IPS-NIHi7 (cell line): ENCODE results near the gene NFIB.
A peak's percentile ranks its signal among the peaks of the same experiment; 100 is the strongest.

Source experiments
- DNase-seq: peaks from one replicate; pipeline ENCODE4 v3.0.0; 2012; ENCODE audit warnings: mixed read lengths; ENCODE audit errors: extremely low spot score

Gene NFIB

DNA sequence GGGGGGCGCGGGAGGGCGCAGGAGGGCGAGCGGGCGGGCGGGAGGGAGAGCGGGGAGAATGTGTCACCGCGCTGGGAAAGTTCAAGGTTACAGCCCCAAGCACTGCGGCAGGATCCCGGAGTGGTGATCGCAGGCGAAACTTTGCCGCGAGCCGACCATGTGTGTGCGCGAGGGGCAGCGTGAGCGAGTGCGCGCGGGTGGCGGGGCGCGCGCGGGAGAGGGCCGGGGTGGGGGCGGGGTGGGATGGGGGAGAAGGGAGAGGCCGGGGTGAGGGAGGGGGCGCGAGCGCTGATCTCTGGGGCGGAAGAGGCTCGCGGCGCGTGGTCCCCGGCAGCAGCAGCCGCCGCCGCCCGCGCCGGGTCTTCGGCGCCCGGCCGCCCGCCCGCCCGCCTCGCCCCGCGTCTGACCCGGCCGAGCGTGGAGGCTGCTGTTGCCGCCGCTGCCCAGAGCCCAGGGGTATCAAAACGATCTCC, at the start of gene NFIB:
TSS of gene NFIB (minus strand) at position 191 of the 473 bp plus-strand sequence. CDS start 630 bp downstream, outside the sequence.
- DNase-seq: peak; percentile 44

DNA sequence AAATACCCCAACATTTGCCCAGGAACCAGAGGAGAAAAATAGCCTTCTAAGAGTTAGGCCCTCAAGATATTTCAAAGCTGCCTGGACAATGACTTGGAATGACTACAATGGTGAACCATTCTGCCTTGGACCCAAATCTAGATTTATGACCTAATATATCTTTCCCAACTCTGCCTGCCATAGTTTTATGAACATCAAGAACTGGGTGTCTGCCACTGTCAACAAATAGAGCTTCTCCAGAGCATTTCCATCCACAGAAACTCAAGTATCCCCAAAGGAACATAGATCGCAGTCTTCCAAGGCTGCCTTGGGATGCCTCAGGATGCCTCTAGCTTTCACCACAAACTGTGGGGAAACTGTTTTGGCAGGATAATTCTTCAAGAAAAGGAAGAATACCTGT, 48.2 kb upstream of the NFIB start:
- DNase-seq: no peak

DNA sequence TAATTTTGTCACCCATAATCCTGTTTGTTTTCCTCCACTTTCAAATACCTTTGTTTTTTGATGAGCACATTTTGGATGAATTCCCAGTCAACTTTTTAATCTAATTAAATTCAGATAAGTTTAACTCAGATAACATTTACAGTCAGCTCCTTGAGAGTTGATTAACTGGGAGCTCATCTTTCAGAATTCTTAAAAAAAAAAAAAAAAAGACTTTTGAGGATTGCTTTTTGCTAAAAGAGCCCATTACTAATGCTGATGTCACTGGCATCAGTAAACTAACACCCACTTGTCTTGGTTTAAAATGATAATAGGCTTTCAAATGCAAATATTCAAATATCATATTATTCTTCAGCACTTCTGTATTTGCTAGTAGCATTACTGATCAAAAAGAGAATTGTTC, 47.1 kb upstream of the NFIB start:
- no peak for DNase-seq

DNA sequence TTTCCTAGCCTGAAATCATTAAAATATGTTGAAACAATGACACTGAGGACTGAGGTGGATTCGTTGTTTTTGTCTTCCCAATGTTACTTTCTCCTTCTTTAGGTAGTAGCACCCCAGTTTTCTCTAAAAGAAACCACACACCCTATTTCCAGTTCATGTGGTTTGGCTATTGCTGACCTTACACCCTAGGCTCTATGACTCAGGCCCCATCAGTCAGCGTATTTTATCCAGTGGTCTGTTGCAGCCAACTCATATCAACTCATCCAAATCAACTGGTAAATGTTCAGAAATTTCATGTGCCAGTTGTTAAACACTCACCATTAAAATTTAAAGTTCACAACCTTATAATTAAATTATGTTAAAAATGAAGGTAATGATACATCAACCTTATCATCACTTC, 44.6 kb upstream of the NFIB start:
- DNase-seq: no peak

DNA sequence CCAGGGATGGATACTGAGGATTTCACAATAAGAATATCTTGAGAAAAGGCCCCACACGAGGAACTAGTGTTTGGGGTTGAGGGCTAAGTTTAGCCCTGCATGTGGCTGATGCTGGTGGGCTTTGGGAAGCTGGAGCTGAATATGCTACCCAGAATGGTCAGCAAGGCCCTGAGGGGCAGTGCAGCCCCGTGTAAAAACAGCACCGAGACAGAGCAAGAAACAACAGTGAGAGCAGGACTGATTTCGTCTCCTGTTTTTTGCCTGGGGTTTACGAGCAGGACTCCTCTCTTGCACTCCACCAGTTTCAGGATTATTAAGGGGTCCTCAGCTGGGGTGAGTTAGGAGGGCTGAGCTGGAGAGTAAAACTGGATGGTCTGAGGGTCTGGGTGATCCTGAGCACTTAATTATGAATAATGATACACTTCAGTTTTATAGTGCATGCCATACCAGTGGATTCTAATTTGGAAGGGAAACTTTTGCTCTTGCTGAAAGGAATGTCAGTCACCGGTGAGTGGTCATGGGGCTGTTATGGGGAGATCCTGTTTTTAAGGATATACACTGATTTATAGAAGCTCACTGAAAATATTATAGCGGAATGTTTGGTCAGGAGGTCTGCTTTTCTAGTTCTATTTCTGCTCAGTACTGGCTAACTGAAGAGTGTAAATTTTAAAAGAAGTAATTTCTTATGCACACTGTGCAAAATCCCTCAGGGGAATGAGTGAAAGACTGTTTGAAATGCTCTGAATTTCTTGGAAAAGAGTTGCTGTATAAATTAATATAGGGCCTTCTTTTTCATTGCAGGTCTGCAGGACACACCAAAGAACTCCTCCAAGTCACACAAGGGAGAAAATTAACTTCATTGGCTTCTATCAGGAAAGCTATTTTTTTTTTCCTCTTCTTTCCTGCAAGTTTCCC, 42.7 kb upstream of the NFIB start:
- DNase-seq: peak; percentile 14

DNA sequence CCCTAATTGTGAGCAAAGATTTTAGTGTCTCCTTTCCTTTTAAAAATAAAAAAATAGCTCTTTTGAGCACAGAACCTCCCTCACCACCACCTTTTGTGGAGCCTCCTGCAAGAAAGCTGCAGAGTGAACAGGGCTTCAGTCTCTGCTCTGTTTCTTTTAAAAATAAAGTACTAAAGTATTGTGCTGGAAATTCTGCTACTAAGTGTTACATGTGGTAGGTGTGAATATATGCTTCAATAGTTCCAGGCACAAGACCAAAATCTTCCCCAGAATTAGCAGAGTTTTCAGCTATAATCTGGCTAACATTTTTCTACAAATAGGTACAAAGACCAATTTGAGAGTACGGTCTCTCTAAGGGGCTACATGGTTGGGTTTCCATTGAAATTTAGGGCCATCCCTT, 40.3 kb upstream of the NFIB start:
- no peak for DNase-seq

DNA sequence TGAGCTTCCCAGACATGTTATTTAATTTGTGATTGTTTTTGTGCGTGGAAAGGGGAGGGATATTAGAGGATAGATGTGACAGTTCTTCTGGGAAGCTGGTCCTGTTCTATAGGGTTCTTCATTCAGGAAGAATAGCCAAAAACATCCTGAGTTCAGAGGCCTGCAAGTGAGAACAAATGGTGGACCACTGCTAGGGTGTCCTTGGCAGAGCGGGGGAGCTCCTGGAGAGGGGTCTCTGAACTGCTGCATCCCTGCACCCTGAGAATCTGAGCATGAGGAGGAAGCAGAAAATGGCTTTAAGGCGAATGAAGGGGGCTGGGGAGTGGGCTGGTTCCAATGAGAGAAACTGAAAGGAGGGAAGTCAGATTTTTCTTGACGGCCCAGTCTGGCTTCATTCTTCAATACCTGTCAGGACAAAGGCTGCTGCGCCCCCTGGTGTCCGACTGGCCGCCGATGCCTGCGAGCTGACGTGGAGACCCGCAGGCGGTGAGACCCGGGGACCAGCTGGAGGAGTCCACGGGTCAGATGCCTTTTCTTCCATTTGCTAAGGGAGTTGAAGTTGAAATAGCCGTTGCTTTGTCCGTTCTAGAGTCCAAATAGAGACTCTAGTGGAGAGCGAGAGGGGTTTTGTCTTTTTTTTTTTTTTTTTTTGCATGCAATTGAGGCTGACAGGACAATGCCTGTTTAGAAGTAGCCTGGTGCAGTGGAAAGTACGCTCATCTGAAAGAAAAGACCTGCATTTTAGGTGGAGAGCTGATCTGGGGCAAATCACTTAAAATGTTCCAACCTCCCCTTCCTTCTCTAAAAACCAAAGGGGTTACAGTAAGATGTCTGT, 39.5 kb upstream of the NFIB start:
- DNase-seq: peak; percentile 91

DNA sequence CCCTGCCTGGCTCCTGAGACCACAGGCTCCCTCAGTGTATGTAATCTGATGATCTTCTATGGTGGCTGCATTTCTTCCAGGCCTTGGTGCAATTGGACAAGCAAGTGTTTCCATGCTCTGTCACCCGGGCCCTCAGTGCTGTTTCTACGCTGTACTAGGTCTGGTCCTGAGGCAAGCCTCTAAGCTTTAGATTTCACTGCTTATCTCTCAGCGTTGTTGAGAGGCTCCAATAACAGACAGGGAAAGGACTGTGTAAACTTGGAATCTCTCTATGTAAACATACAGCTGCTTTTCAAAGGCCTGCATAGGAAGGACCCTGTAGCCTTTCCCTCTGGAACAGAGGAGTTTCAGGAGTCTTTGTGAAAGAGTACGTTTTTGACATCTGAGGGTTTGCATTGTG, 38.6 kb upstream of the NFIB start:
- no peak for DNase-seq

DNA sequence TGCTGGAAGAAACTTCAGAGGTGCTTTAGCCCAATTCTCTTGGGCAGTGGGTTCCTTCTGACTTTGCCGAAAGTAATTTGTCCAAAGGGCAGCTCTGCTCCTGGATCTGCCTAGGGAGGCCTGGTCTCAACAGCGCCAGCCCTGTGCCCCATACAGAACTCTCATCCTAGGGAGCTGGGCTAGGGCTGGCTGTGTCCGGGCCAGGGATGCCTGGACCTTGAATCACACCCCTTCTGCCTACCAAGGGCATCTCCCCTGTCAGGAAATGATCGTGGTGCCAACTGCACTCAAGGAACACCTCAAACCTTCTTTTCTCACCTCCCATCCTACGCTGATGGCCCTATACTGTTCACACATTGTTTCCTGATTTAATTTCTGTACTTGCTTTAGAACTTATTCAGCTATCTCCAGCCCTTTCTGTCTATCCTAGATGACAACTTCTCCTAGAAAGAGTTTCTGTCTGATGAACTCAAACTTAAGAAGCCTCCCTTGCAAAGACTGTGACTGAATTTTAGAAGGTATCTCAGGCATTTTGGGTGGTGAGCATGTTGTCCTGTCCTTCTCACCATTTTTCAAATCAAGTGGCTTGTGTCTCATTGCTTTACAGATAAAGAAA, 37.4 kb upstream of the NFIB start:
- DNase-seq: no peak

DNA sequence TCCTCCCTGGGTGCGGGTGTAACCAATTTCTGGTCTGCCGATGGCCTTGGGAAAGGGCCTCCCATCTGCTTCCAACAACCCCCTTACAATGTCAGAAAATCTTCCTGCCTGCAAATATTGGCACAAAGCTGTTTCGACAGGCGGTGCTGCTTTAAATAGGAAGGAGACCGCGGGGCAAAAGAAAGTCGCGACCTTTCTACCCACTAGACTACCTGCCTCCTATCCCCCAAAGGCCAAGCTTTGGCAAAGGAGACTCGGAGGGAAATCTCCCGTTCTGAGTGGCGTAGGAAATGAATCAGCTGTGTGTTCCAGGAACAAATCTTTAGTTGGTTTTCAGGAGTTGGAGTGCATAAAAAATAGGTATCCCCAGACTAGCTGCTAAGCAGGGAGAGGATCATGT, 36.8 kb upstream of the NFIB start:
- no peak for DNase-seq

DNA sequence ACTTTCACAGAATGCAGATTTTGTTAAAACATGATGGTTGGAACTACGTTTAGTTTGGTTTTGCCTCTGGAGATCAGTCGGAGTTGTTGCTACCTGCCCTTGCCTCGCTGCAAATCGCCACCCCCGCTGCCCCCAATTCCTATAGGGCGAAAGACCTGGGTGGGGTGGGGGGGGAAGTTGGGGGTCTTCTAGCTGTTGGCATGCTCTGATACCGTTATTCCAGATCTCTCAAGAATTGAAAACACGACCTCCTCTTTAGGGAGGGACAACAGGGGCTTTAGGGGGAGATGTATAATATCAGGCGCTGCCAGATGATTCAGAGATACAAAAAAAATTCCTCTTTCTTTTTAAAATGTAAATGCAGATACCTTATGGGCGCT, 36.4 kb upstream of the NFIB start:
- DNase-seq: no peak

DNA sequence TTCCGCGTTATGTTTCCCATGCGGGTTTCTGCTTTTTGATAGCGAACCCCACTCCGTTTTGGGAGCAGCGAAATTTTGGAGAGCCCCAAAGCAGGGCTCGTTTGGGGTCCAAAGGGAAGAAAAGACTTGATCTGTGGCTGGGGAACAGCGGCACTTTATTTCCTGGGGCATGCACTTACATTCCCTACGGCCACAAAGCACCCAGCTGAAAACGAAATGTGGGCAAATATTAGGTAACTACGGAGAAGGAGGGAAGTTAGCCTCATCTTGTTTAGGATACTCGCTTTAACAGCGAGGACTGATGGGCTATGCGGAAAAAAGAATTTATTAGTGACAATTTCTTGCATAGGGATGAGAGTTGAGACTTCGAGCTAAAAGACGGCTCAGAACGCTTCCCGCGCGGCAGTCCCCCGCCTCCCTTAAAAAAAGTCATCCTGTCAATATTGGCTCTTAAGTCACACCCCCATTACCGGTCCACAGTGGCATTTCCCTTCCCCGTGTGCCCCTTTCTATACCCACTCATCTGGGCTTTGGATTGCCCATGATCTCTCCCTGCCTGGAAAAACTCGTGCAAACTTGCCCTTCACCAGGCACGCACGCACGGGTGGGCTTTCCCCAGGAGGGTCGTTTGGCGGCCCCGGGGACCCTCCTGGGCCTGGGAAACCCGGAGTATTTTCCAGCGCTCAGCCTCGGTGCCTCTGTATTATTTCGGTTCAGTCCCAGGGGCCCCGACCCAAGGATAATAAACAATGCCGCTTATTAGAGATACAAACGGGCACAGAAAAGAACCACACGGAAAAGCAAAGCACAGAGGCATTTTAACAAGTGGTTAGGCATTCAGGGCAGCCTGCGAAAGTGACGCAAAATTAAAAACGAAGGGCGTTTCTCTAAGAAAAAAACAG, 35.8 kb upstream of the NFIB start:
- DNase-seq: no peak

DNA sequence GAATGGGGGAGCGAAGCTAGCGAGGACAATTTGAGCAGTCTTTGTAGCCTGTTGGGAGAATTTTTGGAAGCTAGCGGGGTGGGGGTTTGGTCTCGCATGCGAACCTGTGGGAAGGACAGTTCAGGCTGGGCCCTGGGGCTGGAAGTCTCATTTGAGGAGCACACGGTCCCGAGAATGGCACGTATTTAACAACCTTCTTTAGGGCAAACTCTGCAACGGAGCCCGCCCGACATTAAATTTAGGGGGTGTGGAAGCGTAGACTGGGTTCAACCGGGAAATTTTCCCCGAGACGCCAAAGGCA, 35.2 kb upstream of the NFIB start:
- DNase-seq: no peak

DNA sequence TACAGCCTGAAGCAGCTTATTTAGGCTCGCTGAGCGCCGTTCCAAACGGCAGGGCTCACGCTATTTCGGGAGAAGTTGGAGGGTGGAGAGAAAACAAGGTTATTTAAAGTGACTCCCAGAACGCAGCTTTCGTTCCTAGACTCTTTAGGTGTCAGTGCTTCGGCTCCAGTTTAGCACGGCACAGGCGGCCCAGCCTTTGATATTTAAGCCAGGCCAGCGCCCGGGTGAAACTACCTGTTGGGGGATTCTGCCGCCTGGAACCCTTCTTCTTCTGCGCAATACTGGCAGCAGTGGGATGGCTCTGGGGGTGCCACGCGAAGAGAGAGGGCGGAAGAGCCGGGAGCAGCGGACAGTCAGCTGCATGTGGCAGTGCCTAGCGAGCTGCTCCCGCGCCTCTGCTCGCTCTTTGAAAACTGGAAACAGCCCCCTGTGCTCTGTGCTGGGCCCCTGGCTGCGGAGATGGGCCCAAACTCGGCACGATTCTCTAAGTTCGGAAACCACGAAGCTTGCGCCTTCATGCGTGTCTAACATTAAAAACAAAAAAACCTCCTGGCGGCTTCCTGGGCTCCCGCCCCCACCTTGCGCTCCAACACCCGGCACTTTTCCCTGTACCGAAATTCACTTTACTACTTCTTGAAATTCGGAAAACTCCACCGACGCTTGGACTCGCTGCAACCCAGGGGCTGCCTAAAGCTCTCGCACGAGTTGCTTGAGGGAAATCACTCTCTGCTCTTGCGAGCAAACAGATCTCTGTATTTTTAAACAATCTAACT, 34.6 kb upstream of the NFIB start:
- DNase-seq: peak; percentile 22

DNA sequence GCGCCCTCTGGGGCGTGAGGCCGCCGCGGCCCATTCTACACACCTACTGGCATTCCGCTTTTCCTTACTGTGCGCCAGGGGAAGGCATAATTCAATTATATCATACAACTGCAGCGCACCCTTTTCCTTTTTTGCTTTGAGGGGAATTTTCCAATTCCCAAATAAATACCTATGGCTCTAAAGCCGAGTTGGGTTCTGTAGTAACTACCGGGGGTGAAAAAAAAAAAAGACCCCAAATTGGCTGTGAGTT, 34.1 kb upstream of the NFIB start:
- DNase-seq: no peak

DNA sequence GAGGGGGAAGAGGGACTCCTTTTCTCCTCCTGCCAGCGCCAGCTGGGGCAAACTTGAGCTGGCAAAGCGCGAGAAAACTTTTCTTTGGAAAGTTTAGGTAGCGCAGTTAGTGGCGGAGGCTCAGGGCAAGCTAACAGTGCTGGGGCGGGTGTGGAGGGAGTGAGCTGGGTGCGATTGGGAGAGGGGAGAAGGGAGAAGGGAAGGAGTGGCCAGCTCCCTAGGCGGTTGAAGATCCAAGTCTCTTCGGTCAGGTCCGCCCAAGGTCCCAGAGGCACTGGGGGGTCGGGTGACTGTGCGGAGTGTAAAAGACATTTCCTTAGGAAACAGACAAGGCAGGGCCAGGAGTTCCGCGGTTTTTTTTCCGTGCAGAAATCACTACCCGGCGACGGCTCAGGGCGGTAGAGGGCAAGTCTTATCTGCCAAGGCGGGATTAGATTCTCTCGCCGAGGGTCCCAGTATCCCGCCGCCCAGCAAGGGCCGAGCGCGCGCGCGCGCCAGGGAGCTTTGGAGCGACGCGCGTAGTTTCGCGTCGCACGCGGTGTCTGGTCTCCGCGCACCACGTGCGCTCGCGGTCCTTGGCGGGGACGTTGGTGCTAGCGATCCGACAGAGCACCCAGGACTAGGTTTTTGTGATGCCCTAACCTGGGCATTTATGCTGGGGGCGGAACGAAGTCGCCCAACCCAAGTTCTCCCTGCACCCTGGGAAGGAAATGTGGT, 33.6 kb upstream of the NFIB start:
- peak; percentile 44 for DNase-seq

DNA sequence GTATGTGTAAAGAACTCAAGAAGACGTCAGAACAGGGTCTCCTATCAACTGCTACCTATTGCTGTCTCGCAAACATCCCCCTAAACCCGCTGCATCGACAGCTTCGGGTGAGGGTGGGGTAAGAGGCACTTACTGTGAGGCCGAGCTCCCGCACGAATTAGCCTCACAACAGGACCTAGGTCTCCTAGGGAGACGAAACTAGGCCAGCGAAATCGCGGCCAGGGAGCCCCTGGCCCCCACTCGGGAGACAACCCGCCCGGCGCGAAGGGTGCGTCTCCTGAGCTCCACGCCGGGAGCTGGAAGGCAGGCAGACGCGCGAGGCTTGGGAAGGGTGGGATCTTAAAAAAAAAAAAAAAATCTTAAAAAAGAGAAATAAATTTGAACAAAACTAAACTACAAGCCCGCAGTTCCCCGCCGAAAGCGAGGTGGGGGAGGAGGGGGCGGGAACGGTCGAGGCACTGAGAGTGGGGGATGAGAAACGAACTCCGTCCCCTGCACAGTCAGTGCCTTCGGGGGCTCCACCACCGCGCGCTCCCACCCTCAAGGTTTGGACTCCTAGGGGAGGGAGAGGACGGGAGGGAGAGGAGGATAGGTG, 33.0 kb upstream of the NFIB start:
- peak; percentile 24 for DNase-seq

DNA sequence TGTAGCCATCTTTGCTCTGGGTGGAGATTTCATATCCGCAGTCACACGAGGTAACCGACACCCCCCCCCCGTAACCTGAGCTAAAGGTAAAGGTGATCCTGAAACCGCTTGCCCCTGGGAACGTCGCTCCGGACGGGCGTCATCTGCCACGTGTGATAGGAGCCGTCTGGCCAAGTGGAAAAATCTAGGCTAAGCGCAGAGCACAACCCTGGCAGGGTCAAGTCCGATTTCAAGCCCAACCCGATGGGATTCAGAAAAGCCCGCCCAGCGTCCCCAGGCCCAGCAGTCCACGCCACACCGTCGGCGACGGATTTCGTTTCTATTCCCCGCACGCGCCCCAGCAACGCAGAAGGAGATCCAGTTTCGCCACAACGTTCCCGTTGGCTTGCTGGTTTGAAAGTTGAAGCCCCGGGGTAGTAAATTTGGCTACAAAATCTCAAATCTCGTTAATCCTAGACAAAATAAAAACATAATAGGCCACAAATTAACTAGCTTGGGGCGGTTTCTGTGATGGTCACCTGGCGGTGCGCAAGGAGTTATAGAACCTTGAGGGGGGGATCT, 32.4 kb upstream of the NFIB start:
- peak; percentile 31 for DNase-seq

DNA sequence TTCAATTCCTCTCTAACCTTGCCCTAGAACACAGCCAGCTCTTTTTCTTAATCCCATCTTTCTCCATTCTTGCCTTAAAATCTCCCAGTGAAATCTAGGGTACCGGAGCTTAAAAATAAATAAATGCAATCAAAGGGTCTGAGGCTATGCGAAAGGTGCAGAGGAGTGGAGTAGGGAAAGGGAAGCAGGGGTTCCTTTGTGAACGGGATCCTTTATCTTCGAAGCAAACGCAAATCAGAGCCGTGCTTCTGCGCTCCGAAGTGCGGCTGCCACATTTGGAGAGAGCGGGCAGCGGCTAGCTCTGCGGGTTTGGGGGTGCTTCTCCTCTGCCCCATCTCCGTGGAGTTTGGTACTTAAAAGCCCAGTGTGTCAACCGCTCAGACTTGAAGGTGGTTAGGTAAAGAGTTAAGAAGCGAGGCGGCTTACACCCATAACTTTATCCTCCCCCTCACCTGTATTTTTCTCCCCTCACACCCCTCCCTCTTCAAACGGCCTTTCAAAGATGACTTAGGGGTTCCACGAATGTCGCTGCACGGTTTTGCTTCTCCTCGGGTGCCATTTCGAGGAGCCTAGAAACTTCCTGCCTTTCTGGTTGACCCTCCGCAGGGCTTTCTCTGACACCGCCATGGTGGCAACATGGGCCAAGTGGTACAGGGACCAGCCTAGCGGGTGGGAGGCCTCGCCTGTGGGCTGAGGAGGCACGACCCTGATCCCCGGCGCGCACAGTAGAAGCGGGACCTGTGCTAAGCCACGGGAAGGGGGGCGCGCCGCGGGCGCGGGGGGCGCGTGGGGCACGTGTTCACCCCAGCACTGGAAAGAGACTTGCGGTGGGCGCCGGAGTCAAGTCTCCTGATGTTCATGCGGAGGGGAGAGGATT, 31.7 kb upstream of the NFIB start:
- DNase-seq: no peak
